ENCODE results near the gene IL33.

- TF ChIP-seq POLR2A (IDR thresholded peaks at IDR 0.05), result no peak
- TF ChIP-seq, protein P1, sequence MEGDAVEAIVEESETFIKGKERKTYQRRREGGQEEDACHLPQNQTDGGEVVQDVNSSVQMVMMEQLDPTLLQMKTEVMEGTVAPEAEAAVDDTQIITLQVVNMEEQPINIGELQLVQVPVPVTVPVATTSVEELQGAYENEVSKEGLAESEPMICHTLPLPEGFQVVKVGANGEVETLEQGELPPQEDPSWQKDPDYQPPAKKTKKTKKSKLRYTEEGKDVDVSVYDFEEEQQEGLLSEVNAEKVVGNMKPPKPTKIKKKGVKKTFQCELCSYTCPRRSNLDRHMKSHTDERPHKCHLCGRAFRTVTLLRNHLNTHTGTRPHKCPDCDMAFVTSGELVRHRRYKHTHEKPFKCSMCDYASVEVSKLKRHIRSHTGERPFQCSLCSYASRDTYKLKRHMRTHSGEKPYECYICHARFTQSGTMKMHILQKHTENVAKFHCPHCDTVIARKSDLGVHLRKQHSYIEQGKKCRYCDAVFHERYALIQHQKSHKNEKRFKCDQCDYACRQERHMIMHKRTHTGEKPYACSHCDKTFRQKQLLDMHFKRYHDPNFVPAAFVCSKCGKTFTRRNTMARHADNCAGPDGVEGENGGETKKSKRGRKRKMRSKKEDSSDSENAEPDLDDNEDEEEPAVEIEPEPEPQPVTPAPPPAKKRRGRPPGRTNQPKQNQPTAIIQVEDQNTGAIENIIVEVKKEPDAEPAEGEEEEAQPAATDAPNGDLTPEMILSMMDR (IDR thresholded peaks at IDR 0.05), result no peak
Observed at GRCh38 chr9:6270896-6271295, 55.3 kb downstream of the IL33 start.
